Heart left ventricle (tissue), 13 donors: ENCODE data around the gene RDH11.

ENCODE experiments used
- POLR2A ChIP-seq, 2 donors: fragments of 450-650 bp; IDR thresholded peaks; one replicate each; pipeline ENCODE4 v1.6.1; 2017; ENCODE audit warnings: antibody characterized with exemption in 2 of 2, mild to moderate bottlenecking in 2 of 2, moderate library complexity in 2 of 2
- TF ChIP-seq, protein P1 (sequence below), 12 donors: fragments of 200-600 bp; sonication (generic) in 4 of 12; IDR thresholded peaks; one replicate each; pipeline versions ENCODE4 v1.5.0 to v1.8.0; 2018 to 2022; ENCODE audit warnings: antibody characterized with exemption in 12 of 12, mild to moderate bottlenecking in 5 of 12
- donor health status: ischemic (EF 13 %, LVEDD 7.1; RV severe dilation, severe dysfunction).
- donor health status: DM: no; HTN: yes; CAD: no.
- donor health status: DM: no; HTN: no; CAD: no.
- donor health status: ischemic (EF 25% LVEDD 6.9; RV normal size, moderate dysfunction).
- donor health status: ischemic (EF 25% LVEDD 5.7; RV mildly dilated, moderate dysfunction).
- donor health status: ischemic (EF 35%, LVEDD 5.7; RV mildly dilated, moderate dysfunction).
- donor health status: nonischemic (EF 11% LVEDD 7.7; RV severe dilation, severe dysfunction).
- donor health status: DM: yes; HTN: yes; CAD: no.
- donor health status: PGD.
- donor health status: ischemic (EF 29% LVEDD 5.4; RV normal size, mild dysfunction).
- donor health status: nonischemic (EF 23%, LVEDD 6.1; RV moderate dilation, normal function).

DNA sequence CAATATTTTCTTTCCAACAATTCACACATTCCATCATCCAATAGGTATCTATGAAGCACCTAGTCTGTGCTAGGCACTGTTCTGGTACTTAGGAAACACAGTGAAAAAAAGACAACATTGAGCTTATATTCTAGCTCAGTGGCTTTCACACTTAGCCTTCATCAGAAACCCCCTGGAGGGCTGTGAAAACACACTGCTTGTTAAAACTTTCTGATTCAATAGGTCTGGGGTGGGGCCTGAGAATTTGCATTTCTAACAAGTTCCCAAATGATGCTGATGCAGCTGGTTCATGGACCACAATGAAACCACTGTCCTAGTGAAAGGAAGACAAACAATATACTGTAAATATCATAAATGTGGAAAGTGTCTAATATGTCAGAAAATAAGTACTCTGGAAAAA, 27.0 kb downstream of the RDH11 start:
- TF ChIP-seq, protein P1, sequence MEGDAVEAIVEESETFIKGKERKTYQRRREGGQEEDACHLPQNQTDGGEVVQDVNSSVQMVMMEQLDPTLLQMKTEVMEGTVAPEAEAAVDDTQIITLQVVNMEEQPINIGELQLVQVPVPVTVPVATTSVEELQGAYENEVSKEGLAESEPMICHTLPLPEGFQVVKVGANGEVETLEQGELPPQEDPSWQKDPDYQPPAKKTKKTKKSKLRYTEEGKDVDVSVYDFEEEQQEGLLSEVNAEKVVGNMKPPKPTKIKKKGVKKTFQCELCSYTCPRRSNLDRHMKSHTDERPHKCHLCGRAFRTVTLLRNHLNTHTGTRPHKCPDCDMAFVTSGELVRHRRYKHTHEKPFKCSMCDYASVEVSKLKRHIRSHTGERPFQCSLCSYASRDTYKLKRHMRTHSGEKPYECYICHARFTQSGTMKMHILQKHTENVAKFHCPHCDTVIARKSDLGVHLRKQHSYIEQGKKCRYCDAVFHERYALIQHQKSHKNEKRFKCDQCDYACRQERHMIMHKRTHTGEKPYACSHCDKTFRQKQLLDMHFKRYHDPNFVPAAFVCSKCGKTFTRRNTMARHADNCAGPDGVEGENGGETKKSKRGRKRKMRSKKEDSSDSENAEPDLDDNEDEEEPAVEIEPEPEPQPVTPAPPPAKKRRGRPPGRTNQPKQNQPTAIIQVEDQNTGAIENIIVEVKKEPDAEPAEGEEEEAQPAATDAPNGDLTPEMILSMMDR (IDR thresholded peaks at IDR 0.05): no peak
- no peak for TF ChIP-seq POLR2A (IDR thresholded peaks at IDR 0.05)
